Measurements from ENCODE around the gene KRT12.

KRT12 gene

GRCh38 chr17:40832840-40833239 is 34.2 kb downstream of the KRT12 start:
- no peak overlapping the region for H3K4me3 ChIP-seq (ENCODE audit: low read depth, low read length)
- no peak for TF ChIP-seq CTCF (IDR thresholded peaks at IDR 0.05; ENCODE audit: borderline replicate concordance, insufficient read depth, low read depth, low read length)

- TF ChIP-seq CTCF (IDR thresholded peaks at IDR 0.05; ENCODE audit: borderline replicate concordance, insufficient read depth, low read depth, low read length): no peak
- no peak overlapping the region for H3K4me3 ChIP-seq (ENCODE audit: low read depth, low read length)
Observed at GRCh38 chr17:40830085-40830776, 36.8 kb downstream of the KRT12 start.

- no peak overlapping the region for H3K4me3 ChIP-seq (ENCODE audit: low read depth, low read length)
Observed at GRCh38 chr17:40828454-40829044, 38.5 kb downstream of the KRT12 start.

GRCh38 chr17:40827746-40828453 is 39.1 kb downstream of the KRT12 start:
- no peak overlapping the region for H3K4me3 ChIP-seq (ENCODE audit: low read depth, low read length)
- TF ChIP-seq CTCF (IDR thresholded peaks at IDR 0.05; ENCODE audit: borderline replicate concordance, insufficient read depth, low read depth, low read length): no peak

More at GRCh38 chr17:40828454-40829044, 38.5 kb downstream of the KRT12 start:
- TF ChIP-seq CTCF (IDR thresholded peaks at IDR 0.05; ENCODE audit: borderline replicate concordance, insufficient read depth, low read depth, low read length): no peak

GRCh38 chr17:40825599-40825998 is 41.4 kb downstream of the KRT12 start:
- TF ChIP-seq CTCF (IDR thresholded peaks at IDR 0.05; ENCODE audit: borderline replicate concordance, insufficient read depth, low read depth, low read length): no peak
- H3K4me3 ChIP-seq (ENCODE audit: low read depth, low read length): no peak overlapping the region

GRCh38 chr17:40824015-40824832 is 42.8 kb downstream of the KRT12 start:
- H3K4me3 ChIP-seq (ENCODE audit: low read depth, low read length): no peak overlapping the region
- TF ChIP-seq CTCF (IDR thresholded peaks at IDR 0.05; ENCODE audit: borderline replicate concordance, insufficient read depth, low read depth, low read length): no peak
